CD14-positive monocyte (primary cell): ENCODE data around the gene ELFN1. TPM values are rescaled to one million over a fixed set of nuclear protein-coding genes. Genes with fewer than 3 reads are reported as not detected.

ENCODE experiments used
- DNase-seq, 3 donors: peaks; one replicate each; pipeline ENCODE4 v3.0.0-alpha.2; 2011 to 2022
- H2AFZ ChIP-seq: 2 replicates; pipeline ENCODE4 v1.6.0; 2012; ENCODE audit warnings: mild to moderate bottlenecking, low read depth, low read length, inconsistent platforms; ENCODE audit not compliant: insufficient read depth, poor library complexity, severe bottlenecking
- H3K27ac ChIP-seq, 2 donors: 1 replicate in 1 of 2; 2 replicates in 1 of 2; pipeline ENCODE4 v1.5.1; 2012 to 2013; ENCODE audit warnings: low read length in 2 of 2, control low read depth in 1 of 2, inconsistent platforms in 1 of 2, low read depth in 1 of 2, mild to moderate bottlenecking in 1 of 2
- H3K27me3 ChIP-seq, 2 donors: one replicate each; pipeline versions ENCODE4 v1.6.0 to v1.6.1; 2011 to 2013; ENCODE audit warnings: low read length in 2 of 2; ENCODE audit not compliant: control insufficient read depth in 2 of 2, insufficient read depth in 2 of 2
- H3K36me3 ChIP-seq, 2 donors: replicated peaks in 1 of 2; 1 replicate in 1 of 2; 2 replicates in 1 of 2; pipeline versions ENCODE4 v1.5.1 to v1.6.1; 2012 to 2013; ENCODE audit warnings: low read length in 2 of 2, control low read depth in 1 of 2, inconsistent platforms in 1 of 2, mild to moderate bottlenecking in 1 of 2; ENCODE audit not compliant: insufficient read depth in 2 of 2, control insufficient read depth in 1 of 2
- H3K4me1 ChIP-seq, 2 donors: 1 replicate in 1 of 2; 2 replicates in 1 of 2; pipeline versions ENCODE4 v1.5.1 to v1.6.1; 2012 to 2013; ENCODE audit warnings: low read length in 2 of 2, control low read depth in 1 of 2, inconsistent platforms in 1 of 2, mild to moderate bottlenecking in 1 of 2, moderate library complexity in 1 of 2; ENCODE audit not compliant: insufficient read depth in 2 of 2, control insufficient read depth in 1 of 2
- H3K4me2 ChIP-seq: replicated peaks from 2 replicates; pipeline ENCODE3; 2012; ENCODE audit warnings: low read length, moderate library complexity, mild to moderate bottlenecking; ENCODE audit not compliant: poor library complexity, severe bottlenecking; ENCODE audit errors: extremely low read depth
- H3K4me3 ChIP-seq, 3 experiments: fragments of 200-600 bp in 1 of 3; sonication (generic) in 1 of 3; replicated peaks in 1 of 3; 1 replicate in 2 of 3; 2 replicates in 1 of 3; pipeline ENCODE4 v1.5.1; 2011 to 2013; ENCODE audit warnings: low read length in 3 of 3, mild to moderate bottlenecking in 3 of 3, control low read depth in 2 of 3, low read depth in 2 of 3, inconsistent platforms in 1 of 3, moderate library complexity in 1 of 3
- H3K79me2 ChIP-seq: 2 replicates; pipeline ENCODE4 v1.6.0; 2012; ENCODE audit warnings: mild to moderate bottlenecking, control low read depth, inconsistent platforms, low read length, moderate library complexity; ENCODE audit not compliant: insufficient read depth
- H3K9ac ChIP-seq: 2 replicates; pipeline ENCODE4 v1.6.0; 2017; ENCODE audit warnings: low read length, mild to moderate bottlenecking; ENCODE audit not compliant: insufficient read depth, poor library complexity, severe bottlenecking
- H3K9me3 ChIP-seq, 2 donors: replicated peaks in 1 of 2; 1 replicate in 1 of 2; 2 replicates in 1 of 2; pipeline versions ENCODE4 v1.5.1 to v1.6.1; 2012 to 2013; ENCODE audit warnings: low read length in 2 of 2, control low read depth in 1 of 2; ENCODE audit not compliant: control insufficient read depth in 1 of 2, insufficient read depth in 1 of 2
- H4K20me1 ChIP-seq: 2 replicates; pipeline ENCODE4 v1.6.0; 2012; ENCODE audit warnings: mild to moderate bottlenecking, low read length, control low read depth, moderate library complexity; ENCODE audit not compliant: insufficient read depth
- H3K27ac Mint-ChIP-seq, 7 donors: one replicate each; pipeline ENCODE4 v1.8.0; 2020; ENCODE audit warnings: mild to moderate bottlenecking in 7 of 7, mixed read lengths in 7 of 7, moderate library complexity in 6 of 7, inconsistent platforms in 2 of 7
- H3K27me3 Mint-ChIP-seq, 3 donors: one replicate each; pipeline ENCODE4 v1.8.0; 2021 to 2022; ENCODE audit warnings: low read depth in 3 of 3, mild to moderate bottlenecking in 3 of 3, mixed read lengths in 3 of 3, moderate library complexity in 3 of 3, inconsistent platforms in 1 of 3
- H3K36me3 Mint-ChIP-seq, 2 donors: one replicate each; pipeline ENCODE4 v1.8.0; 2020; ENCODE audit warnings: mixed read lengths in 2 of 2, inconsistent platforms in 1 of 2, mild to moderate bottlenecking in 1 of 2
- H3K4me1 Mint-ChIP-seq: one replicate; pipeline ENCODE4 v1.8.0; 2020; ENCODE audit warnings: mild to moderate bottlenecking, mixed read lengths
- H3K4me3 Mint-ChIP-seq, 2 donors: one replicate each; pipeline ENCODE4 v1.8.0; 2020; ENCODE audit warnings: mild to moderate bottlenecking in 2 of 2, mixed read lengths in 2 of 2, moderate library complexity in 1 of 2
- H3K9me3 Mint-ChIP-seq, 7 donors: one replicate each; pipeline ENCODE4 v1.8.0; 2020 to 2022; ENCODE audit warnings: mixed read lengths in 7 of 7, mild to moderate bottlenecking in 6 of 7, moderate library complexity in 6 of 7, inconsistent platforms in 2 of 7
- CTCF ChIP-seq: fragments of 200-600 bp; IDR thresholded peaks from one replicate; pipeline ENCODE4 v1.8.0; 2022; ENCODE audit warnings: antibody characterized with exemption, mild to moderate bottlenecking
- WGBS: methylation state at CpG from one replicate; pipeline ENCODE4 v1.1.5; 2013; ENCODE audit warnings: missing lambda C conversion rate; ENCODE audit not compliant: insufficient coverage; 5-methylcytosine and 5-hydroxymethylcytosine counted together
- intact Hi-C, 2 donors: fragments of 100-400 bp; cut with micrococcal nuclease; formaldehyde crosslinking; loops; one replicate each; pipeline versions ENCODE4 v1.15.0 to v1.15.1; 2023
- polyA plus RNA-seq, 3 donors: library from polyadenylated mRNA; depleted of rRNA in 1 of 3; unstranded in 2 of 3; stranded (reverse) in 1 of 3; fragments of 300-500 nt in 2 of 3; fragments of >200 nt in 1 of 3; fragmentation: Illumina TruSeq in 2 of 3; gene quantifications; 1 replicate in 2 of 3; 2 replicates in 1 of 3; pipeline ENCODE4 v1.2.3, GENCODE V29; 2012 to 2021

ELFN1 gene
- polyA plus RNA-seq, 3 donors = not detected

DNA sequence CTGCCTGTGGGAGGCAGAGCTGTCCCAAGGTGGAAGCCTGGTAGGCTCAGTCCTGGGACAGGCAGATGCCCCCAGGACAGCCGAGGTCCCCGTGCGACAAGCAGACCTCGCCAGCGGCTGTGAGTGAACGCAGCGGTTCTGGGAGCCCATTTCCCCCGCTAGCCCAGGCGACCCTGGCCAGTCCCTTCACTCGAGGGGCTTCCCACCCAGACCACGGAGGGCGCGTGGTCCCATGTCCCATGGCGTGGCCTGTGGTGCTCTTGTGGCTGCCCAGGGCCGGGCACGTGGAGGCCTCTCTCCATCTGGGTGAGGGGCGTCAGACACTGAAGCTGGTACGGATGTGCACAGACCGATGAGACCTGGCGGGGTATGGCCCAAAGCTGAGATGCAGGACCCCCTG is 67.9 kb downstream of the ELFN1 start:
- Histone ChIP-seq H3K4me2 (no peak overlapping the region), H3K4me1 (peaks cover 13 to 26% of the 10 kb centered on the region in 2 donors), H3K79me2 (no peaks in the 10 kb centered on the region), H2AFZ (no peak overlapping the region), H3K36me3 (no peaks in the 10 kb centered on the region), H4K20me1 (no peaks in the 10 kb centered on the region), H3K27me3 (no peaks in the 10 kb centered on the region), H3K4me3 (no peak overlapping the region), H3K9ac (no peak overlapping the region), H3K9me3 (no peaks in the 10 kb centered on the region), H3K27ac (no peak overlapping the region)
- Mint-ChIP-seq H3K4me3 (no peak overlapping the region), H3K4me1 (peaks cover 20% of the 10 kb centered on the region), H3K27me3 (peaks cover 9 to 20% (median 18%) of the 10 kb centered on the region in 3 donors), H3K27ac (no peak overlapping the region), H3K9me3 (peaks cover 0 to 2% (median 0%) of the 10 kb centered on the region in 7 donors), H3K36me3 (no peaks in the 10 kb centered on the region)
- no peak for TF ChIP-seq CTCF
- WGBS = 91% methylated on average over 19 of the region's 20 CpGs
- DNase-seq = no peak
- intact Hi-C loops = no loop called here

DNA sequence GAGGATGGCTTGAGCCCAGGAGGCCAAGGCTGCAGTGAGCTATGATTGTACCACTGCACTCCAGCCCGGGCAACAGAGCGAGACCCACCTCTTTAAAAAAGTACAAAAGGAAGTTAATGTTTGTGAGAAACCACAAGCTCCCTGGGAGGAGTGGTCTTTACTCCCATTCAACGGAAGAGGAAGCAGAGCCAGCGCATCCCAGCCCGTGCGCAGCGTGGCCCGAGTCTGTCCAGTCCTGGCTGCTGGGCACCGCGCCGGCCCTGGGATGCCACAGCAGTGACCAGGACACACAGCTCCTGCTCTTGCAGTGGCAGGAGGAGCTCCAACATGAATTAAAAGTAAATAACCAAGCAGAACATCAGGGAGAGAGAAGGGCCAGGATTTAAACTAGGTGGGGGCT is 68.4 kb downstream of the ELFN1 start:
- Histone ChIP-seq H3K4me1 (peaks cover 13 to 32% of the 10 kb centered on the region in 2 donors), H3K36me3 (no peaks in the 10 kb centered on the region), H3K27me3 (no peaks in the 10 kb centered on the region), H3K79me2 (no peaks in the 10 kb centered on the region), H3K9ac (no peak overlapping the region), H4K20me1 (no peaks in the 10 kb centered on the region), H3K4me2 (no peak overlapping the region), H3K27ac (no peak overlapping the region), H3K9me3 (no peaks in the 10 kb centered on the region), H2AFZ (peak overlapping the region; percentile 29), H3K4me3 (no peak overlapping the region)
- TF ChIP-seq CTCF = no peak
- peaks cover 23% of the 10 kb centered on the region for H3K4me1 Mint-ChIP-seq
- no peaks in the 10 kb centered on the region for H3K36me3 Mint-ChIP-seq
- H3K4me3 Mint-ChIP-seq = peak overlapping the region in 1 of 2 donors; percentile 62
- intact Hi-C loops = no loop called here
- peaks cover 0 to 2% (median 0%) of the 10 kb centered on the region in 7 donors for H3K9me3 Mint-ChIP-seq
- H3K27me3 Mint-ChIP-seq = peaks cover 11 to 24% (median 20%) of the 10 kb centered on the region in 3 donors
- WGBS = 13% methylated on average over 9 of the region's 11 CpGs
- peak overlapping the region in 1 of 7 donors; percentile 37 for H3K27ac Mint-ChIP-seq
- DNase-seq = no peak
